Measurements from ENCODE around the gene THTPA. TPM values are rescaled to one million over a fixed set of nuclear protein-coding genes. Genes with fewer than 3 reads are reported as not detected.

THTPA gene
- total RNA-seq, 2 experiments from 2014 or later, result 14.2 to 19.2 TPM

- POLR2A ChIA-PET, result no interaction called here
- Mint-ChIP-seq H3K36me3 (peaks cover 3% of the 10 kb centered on the region), H3K4me3 (no peak overlapping the region), H3K9me3 (no peaks in the 10 kb centered on the region), H3K27me3 (peaks cover 12% of the 10 kb centered on the region), H3K4me1 (peaks cover 38% of the 10 kb centered on the region), H3K27ac (no peak overlapping the region)
- DNase-seq, result peak; percentile 20
- ATAC-seq (ENCODE audit: low read depth), result no peak
These were observed 14.9 kb downstream of the THTPA start for GRCh38 chr14:23570806-23571483.

DNA sequence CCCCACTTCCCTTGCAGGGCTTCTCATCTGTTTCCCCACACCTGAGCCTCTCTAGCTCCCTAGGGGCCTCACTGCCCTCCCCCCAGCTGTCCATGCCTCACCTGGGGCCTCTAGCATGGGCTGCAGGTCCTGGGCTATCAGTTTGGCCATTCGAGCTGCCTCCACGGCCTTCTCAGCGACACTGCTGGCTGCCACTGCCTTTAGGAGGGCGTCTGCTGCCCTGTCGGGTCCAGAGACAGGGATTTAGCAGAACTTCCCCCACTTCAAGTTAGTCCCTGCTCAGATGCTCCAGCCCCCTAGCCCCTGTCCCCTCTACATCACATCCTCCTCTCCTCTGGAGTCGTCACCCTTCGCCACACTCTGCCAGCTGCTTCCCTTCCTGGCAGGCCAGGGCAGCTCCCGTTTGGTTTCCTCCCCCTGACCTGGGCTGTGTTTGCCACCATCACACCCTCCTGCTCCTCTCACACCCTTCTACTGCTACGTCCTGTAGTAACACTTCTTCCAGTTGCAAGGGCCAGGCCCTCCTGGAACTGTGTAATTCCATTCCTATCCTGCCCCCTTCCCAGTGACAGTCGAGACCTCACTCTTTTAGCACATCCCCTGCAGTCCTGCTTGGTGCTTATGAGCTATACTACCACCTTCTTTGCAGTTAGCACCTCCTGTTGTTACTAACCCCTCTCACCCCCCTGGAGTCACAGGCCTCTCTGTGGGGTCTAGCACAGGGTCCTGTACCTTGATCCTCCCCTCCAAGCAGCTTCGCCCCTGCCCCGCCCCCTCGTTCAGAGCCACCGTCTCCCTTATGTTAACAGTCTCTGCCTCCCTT, 15.8 kb downstream of the THTPA start:
- no peak for ATAC-seq (ENCODE audit: low read depth)
- POLR2A ChIA-PET, result interaction anchor here (0.9 kb wide), 1 partner anchor 38 kb away, joined by 3 read pairs; no protein-coding TSS in a partner anchor
- Mint-ChIP-seq H3K27me3 (peaks cover 19% of the 10 kb centered on the region), H3K36me3 (peaks cover 3% of the 10 kb centered on the region), H3K4me3 (no peak overlapping the region), H3K27ac (peak overlapping the region; percentile 55), H3K9me3 (no peaks in the 10 kb centered on the region), H3K4me1 (peaks cover 39% of the 10 kb centered on the region)
- DNase-seq, result peak; percentile 28

GRCh38 chr14:23572524-23572828, 16.4 kb downstream of the THTPA start:
- H3K36me3 Mint-ChIP-seq, result peaks cover under 1% of the 10 kb centered on the region
- peaks cover 21% of the 10 kb centered on the region for H3K27me3 Mint-ChIP-seq
- DNase-seq (no peak), ATAC-seq (ENCODE audit: low read depth) (no peak)
- no peak overlapping the region for H3K4me3 Mint-ChIP-seq
- no peak overlapping the region for H3K27ac Mint-ChIP-seq
- POLR2A ChIA-PET, result interaction anchor here (0.9 kb wide), 1 partner anchor 38 kb away, joined by 3 read pairs; no protein-coding TSS in a partner anchor
- peaks cover 39% of the 10 kb centered on the region for H3K4me1 Mint-ChIP-seq
- no peaks in the 10 kb centered on the region for H3K9me3 Mint-ChIP-seq

GRCh38 chr14:23572836-23573235, 16.8 kb downstream of the THTPA start:
- no peak overlapping the region for H3K27ac Mint-ChIP-seq
- peaks cover 36% of the 10 kb centered on the region for H3K4me1 Mint-ChIP-seq
- H3K9me3 Mint-ChIP-seq, result no peaks in the 10 kb centered on the region
- ATAC-seq (ENCODE audit: low read depth) (no peak), DNase-seq (peak; percentile 17)
- no peaks in the 10 kb centered on the region for H3K36me3 Mint-ChIP-seq
- POLR2A ChIA-PET, result no interaction called here
- H3K27me3 Mint-ChIP-seq, result peaks cover 23% of the 10 kb centered on the region
- H3K4me3 Mint-ChIP-seq, result no peak overlapping the region

DNA sequence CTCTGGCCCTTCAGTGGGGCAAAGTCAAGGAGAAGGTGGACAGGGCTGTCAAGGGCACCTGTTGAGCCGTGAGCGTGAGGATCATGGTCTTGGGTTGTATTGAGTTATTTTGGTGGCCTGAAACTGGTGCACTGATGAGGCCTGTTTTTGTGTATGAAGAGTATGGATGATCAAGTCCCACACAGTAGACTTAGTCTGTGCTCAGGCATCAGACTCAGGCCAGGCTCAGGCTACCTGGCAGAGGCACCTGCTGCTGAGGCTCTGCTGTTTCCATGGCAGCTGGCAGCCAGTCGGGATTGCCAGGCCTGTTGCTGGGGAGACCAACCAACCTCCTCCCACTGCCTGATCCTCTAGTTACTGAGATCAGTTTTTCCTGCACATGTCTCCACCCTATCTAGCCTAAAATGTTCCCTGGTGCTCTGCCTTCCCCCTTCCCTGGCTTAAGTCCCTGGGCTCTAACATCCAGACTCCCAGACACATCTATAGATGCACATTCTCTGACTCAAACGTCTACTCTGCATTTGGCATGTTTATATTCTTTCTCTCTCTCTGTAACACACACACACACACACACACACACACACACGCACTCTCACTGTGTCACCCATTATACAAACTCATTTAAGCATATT, 17.4 kb downstream of the THTPA start:
- POLR2A ChIA-PET, result no interaction called here
- Mint-ChIP-seq H3K4me3 (no peak overlapping the region), H3K9me3 (no peaks in the 10 kb centered on the region), H3K4me1 (peaks cover 33% of the 10 kb centered on the region), H3K27ac (peak overlapping the region; percentile 68), H3K27me3 (peaks cover 30% of the 10 kb centered on the region), H3K36me3 (no peaks in the 10 kb centered on the region)
- ATAC-seq (ENCODE audit: low read depth), result no peak
- no peak for DNase-seq

GRCh38 chr14:23577004-23577681, 21.1 kb downstream of the THTPA start:
- H3K36me3 Mint-ChIP-seq, result no peaks in the 10 kb centered on the region
- no peak overlapping the region for H3K27ac Mint-ChIP-seq
- POLR2A ChIA-PET, result no interaction called here
- peak overlapping the region; percentile 41 for H3K4me3 Mint-ChIP-seq
- peaks cover 25% of the 10 kb centered on the region for H3K4me1 Mint-ChIP-seq
- H3K9me3 Mint-ChIP-seq, result no peaks in the 10 kb centered on the region
- DNase-seq (peak; percentile 40), ATAC-seq (ENCODE audit: low read depth) (peak; percentile 29)
- peaks cover 38% of the 10 kb centered on the region for H3K27me3 Mint-ChIP-seq

DNA sequence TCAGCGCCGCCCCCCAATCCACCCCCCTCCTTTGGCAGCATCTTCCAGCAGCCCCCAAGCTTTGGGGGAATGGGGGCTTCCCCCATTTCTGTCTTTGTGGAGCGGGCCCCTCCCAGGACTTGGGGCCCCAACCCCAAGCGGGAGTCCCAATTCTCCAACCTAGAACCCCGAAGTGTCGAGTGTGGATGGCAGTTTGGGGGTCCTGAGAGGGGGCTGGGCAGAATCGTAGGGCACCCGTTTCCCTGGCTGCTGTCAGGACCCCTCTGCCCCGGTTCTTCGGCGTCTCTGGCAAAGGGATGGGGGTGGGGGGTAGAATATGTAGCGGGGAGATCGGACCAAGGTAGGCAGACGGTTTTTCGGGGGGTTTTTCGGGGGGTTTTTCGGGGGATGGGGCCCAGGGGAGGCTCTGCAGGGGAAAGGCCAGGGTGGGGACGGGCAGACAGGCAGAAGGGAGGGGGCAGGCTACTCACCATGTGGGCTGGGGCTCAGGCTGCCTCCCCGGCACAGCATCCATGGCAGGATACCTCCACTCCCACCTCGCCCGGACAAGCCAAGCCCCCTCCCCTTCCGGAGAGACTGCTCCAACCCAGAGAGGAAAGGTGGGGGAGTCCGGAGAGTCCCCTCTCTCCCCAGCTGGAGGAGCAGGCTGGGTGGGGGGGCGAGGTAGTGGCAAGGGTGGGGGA, 21.8 kb downstream of the THTPA start:
- H3K27me3 Mint-ChIP-seq, result peaks cover 41% of the 10 kb centered on the region
- H3K36me3 Mint-ChIP-seq, result no peaks in the 10 kb centered on the region
- ATAC-seq (ENCODE audit: low read depth) (no peak), DNase-seq (peak; percentile 23)
- no peak overlapping the region for H3K27ac Mint-ChIP-seq
- no peak overlapping the region for H3K4me3 Mint-ChIP-seq
- no peaks in the 10 kb centered on the region for H3K9me3 Mint-ChIP-seq
- peaks cover 20% of the 10 kb centered on the region for H3K4me1 Mint-ChIP-seq
- POLR2A ChIA-PET, result interaction anchor here (0.7 kb wide), 1 partner anchor 136 kb away, joined by 3 read pairs; no protein-coding TSS in a partner anchor

GRCh38 chr14:23578560-23579310, 22.7 kb downstream of the THTPA start, which contains the start of gene JPH4:
Gene JPH4 (minus strand): TSS chr14:23578790. CDS start chr14:23577453, 1,337 bp downstream.
- peak; percentile 16 for DNase-seq
- POLR2A ChIA-PET, result interaction anchor here (0.7 kb wide), 1 partner anchor 137 kb away, joined by 3 read pairs; no protein-coding TSS in a partner anchor
- Mint-ChIP-seq H3K9me3 (no peaks in the 10 kb centered on the region), H3K27ac (no peak within 1 kb of the TSS), H3K4me3 (no peak within 1 kb of the TSS), H3K27me3 (peaks cover 43% of the 10 kb centered on the region), H3K4me1 (peaks cover 16% of the 10 kb centered on the region), H3K36me3 (no peaks in the 10 kb centered on the region)
- ATAC-seq (ENCODE audit: low read depth), result no peak

GRCh38 chr14:23579311-23579630, 23.2 kb downstream of the THTPA start:
- peak; percentile 19 for DNase-seq
- Mint-ChIP-seq H3K4me3 (no peak overlapping the region), H3K36me3 (no peaks in the 10 kb centered on the region), H3K4me1 (peaks cover 15% of the 10 kb centered on the region), H3K9me3 (no peaks in the 10 kb centered on the region), H3K27ac (no peak overlapping the region), H3K27me3 (peaks cover 43% of the 10 kb centered on the region)
- POLR2A ChIA-PET, result no interaction called here
- ATAC-seq (ENCODE audit: low read depth), result no peak

DNA sequence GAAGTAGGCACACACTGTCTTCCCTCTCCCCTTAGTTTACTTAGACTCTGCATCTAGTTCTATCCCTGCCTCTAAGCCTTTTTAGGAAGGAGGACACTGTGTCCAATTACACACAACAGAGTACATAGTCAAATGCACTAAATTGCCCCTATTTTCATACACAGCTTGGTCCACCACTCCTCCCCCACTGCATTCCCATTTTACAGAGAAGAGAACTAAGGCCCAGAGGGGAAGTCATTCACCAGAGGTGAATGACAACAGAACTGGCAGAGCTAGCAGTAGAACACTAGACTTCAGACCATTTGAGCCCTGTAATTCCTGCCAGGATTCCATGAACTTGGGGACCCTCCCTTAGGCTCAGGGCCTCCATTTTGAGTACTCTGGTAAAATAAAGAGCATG, 23.7 kb downstream of the THTPA start:
- Mint-ChIP-seq H3K36me3 (no peaks in the 10 kb centered on the region), H3K4me3 (no peak overlapping the region), H3K4me1 (peaks cover 15% of the 10 kb centered on the region), H3K27ac (no peak overlapping the region), H3K9me3 (no peaks in the 10 kb centered on the region), H3K27me3 (peaks cover 42% of the 10 kb centered on the region)
- DNase-seq (no peak), ATAC-seq (ENCODE audit: low read depth) (no peak)
- POLR2A ChIA-PET, result no interaction called here

GRCh38 chr14:23580152-23580926, 24.3 kb downstream of the THTPA start:
- peaks cover 13% of the 10 kb centered on the region for H3K4me1 Mint-ChIP-seq
- peak; percentile 18 for DNase-seq
- ATAC-seq (ENCODE audit: low read depth), result no peak

GRCh38 chr14:23580948-23581281, 24.8 kb downstream of the THTPA start:
- DNase-seq, result peak; percentile 19
- peaks cover 36% of the 10 kb centered on the region for H3K27me3 Mint-ChIP-seq
- no peak for ATAC-seq (ENCODE audit: low read depth)
- H3K36me3 Mint-ChIP-seq, result no peaks in the 10 kb centered on the region
- POLR2A ChIA-PET, result interaction anchor here (0.6 kb wide), 1 partner anchor 113 kb away, joined by 6 read pairs; no protein-coding TSS in a partner anchor
- H3K27ac Mint-ChIP-seq, result no peak overlapping the region
- H3K4me1 Mint-ChIP-seq, result peaks cover 13% of the 10 kb centered on the region
- no peaks in the 10 kb centered on the region for H3K9me3 Mint-ChIP-seq
- no peak overlapping the region for H3K4me3 Mint-ChIP-seq

More at GRCh38 chr14:23580152-23580926, 24.3 kb downstream of the THTPA start:
- no peak overlapping the region for H3K4me3 Mint-ChIP-seq
- H3K27ac Mint-ChIP-seq, result no peak overlapping the region
- POLR2A ChIA-PET, result interaction anchor here (0.6 kb wide), 1 partner anchor 113 kb away, joined by 6 read pairs; no protein-coding TSS in a partner anchor
- no peaks in the 10 kb centered on the region for H3K9me3 Mint-ChIP-seq
- H3K27me3 Mint-ChIP-seq, result peaks cover 36% of the 10 kb centered on the region
- H3K36me3 Mint-ChIP-seq, result no peaks in the 10 kb centered on the region
